GM21528 (cell line): Measurements from ENCODE around the gene TAAR8.
"Not testable (repeated sequence)": the region's sequence is repeated elsewhere in the genome, so short reads cannot be mapped to it uniquely, and the experiment has no call there.

Source experiments
- ATAC-seq: cut with Tn5 transposase; IDR thresholded peaks from one replicate; pipeline ENCODE4 v1.9.1; 2021; ENCODE audit warnings: mild to moderate bottlenecking, moderate library complexity; ENCODE audit not compliant: unreplicated experiment, low FRiP score

Gene TAAR8

DNA sequence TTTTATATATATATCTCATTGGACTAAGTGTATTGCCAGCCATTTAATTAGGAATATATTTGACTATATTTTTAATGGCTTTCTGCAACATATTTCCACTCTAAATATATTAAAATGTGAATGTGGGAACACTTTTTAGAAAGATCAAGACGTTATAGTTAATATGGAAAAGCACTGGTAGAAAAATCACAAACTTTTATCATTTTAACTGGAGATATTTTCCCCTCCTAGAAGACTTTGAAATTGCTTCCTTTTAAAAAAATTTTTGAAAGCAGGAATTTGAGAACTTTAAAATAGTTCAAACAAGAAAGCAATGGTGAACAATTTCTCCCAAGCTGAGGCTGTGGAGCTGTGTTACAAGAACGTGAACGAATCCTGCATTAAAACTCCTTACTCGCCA lies 14.5 kb upstream of the TAAR8 start, which contains the start of gene TAAR9:
TSS of gene TAAR9 (plus strand) at position 301 of the 400 bp plus-strand sequence. CDS start at position 314, 13 bp downstream.
- no peak for ATAC-seq

DNA sequence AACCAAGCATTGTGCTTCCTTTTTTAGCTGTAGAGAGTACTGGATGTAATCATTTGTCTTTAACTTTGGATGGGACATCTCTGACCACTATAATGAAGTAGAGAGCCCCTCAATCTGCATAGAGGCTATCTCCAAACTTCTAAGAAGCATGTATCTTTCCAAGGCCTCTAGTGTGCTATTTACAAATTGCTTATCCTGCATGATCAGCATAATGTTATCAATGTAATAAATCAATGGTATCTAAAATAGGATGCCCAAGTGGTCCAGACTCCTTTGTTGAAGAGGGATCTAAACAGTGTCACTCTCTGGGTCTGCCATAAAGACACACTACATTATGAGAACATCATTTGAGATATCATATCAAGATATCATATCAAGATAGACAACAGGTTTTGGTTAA lies 7.6 kb upstream of the TAAR8 start:
- ATAC-seq = no peak

DNA sequence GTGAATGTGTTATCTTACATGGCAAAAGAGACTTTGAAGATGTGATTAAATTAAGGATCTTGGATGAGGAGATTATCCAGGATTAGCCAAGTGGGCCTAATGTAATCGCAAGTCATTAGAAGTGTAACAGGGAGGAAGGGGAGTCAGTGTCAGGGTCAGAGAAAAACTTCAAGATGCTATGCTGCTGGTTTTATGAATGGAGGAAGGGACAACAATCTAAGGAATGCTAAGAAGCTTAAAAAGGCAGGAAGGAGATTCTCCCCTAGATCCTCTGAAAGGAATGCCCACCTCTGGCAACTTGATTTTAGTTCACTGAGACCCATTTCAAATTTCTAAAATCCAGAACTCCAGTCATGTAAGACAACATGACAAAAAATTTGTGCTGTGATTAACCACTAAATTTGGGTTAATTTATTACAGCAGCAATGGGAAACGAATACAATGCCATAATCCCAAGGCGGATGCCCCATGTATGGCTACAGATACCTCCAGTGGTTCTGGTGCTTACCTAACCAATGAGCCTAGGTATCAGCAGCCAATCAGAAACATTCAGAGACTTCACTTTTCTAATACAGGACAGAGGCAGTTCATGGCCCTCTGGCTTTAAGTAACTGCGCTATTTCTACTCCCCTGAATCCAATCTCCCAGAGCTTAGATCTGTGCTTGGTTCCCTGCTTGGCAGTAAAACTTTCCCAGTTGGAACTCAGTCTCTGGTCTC lies 3.6 kb upstream of the TAAR8 start:
- ATAC-seq = no peak

DNA sequence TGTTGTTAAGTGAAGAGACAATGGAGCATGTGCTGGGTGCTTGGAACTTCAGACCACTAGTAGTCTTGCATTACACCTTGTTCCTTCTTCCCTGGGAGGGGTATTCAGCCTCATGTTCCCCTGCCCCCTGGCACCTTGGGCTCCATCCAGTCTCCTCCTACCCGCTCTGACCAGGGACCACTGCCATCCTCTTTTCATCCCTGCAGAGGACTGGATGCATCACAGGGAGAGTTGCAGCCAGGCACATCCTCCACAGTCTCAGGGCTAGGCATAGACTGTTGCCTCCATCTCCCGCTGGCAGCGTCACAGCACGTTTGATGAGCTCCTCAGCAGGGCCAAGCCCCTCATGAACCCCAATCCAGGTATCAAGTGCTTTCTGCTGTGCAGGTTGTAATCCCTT lies 1.3 kb upstream of the TAAR8 start:
- no peak for ATAC-seq

- not testable (repeated sequence) for ATAC-seq
These were observed 7.6 kb downstream of the TAAR8 start for GRCh38 chr6:132560087-132560486.

DNA sequence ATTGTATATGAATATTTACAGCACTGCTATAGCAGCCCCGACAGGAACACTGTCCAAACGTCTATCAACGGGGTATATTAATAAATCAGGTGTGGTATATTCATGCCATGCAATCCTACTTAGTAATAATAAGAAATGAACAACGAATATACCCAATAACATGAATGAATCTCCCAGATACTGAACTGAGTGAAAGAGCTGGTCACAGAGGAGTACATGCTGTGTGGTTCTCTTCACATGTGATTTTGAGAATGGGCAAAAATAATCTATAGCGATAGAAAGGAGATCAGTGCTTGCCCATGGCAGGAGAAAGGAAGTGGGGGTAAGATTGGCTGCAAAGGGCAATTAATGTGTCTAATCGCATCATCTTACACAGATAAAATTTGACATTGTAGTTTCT lies 13.9 kb downstream of the TAAR8 start:
- ATAC-seq = no peak

DNA sequence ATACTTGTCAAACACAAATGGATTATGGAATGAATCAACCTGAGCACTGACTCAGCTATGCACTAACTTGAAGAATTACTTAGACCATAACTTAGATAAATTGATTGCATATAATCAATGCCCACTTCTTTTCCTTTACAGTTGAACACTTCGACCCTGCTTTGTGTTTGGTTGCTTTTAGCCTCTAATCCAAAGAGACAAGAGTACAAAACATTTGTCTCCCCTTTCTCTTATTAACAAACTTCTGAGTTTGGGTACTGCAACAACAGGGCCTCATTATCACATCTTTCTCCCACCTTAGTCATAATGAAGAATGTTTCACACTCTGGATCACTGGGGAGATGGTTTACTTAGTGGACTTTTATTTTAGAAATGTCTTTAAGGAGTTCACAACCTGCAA lies 15.1 kb downstream of the TAAR8 start:
- no peak for ATAC-seq

DNA sequence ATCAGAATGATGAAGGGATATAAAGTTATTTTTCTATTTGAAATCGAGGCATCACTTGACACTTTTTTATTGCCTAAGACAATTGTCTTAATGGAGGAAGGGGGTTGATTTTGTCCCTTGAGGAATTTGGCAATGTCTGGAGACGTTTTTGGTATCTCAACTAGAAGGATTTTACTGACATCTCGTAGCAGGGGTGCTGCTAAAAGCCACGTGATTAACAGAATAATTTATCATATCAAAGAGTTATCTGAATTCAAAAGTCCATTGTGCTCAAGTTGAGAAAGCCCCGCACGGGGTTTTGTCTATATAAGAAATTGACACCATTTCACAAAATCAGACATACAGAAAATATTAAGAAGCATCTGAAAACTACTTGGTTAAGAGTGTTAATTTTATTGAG lies 16.1 kb downstream of the TAAR8 start:
- no peak for ATAC-seq

DNA sequence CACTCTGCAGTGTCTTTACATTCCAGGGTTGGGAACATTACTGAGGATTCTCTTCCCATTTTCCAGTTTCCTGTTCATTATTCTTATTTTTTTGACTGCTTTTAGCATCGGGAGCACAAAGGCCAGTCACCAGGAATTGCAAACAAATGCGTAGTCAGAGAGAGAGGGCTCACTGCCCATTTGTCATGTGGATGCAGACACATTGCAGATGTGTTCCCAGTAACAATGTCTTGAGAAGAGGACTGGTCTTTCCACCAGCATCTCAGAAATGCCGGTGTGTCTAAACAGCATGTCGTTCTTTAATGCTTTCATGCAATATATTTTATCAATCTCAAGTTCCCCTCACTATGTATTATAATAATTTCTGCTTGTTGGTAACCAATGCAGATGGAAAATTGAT lies 16.7 kb downstream of the TAAR8 start:
- no peak for ATAC-seq

GRCh38 chr6:132570221-132570777 lies 17.8 kb downstream of the TAAR8 start, which contains the start of gene TAAR6:
Gene TAAR6 (plus strand): TSS chr6:132570322. CDS start chr6:132570322, 0 bp downstream.
- no peak for ATAC-seq

- no peak for ATAC-seq
These were observed 19.3 kb downstream of the TAAR8 start for GRCh38 chr6:132571774-132572173.

GRCh38 chr6:132584698-132585097 lies 32.2 kb downstream of the TAAR8 start:
- ATAC-seq = no peak

GRCh38 chr6:132587424-132587823 lies 35.0 kb downstream of the TAAR8 start:
- no peak for ATAC-seq

DNA sequence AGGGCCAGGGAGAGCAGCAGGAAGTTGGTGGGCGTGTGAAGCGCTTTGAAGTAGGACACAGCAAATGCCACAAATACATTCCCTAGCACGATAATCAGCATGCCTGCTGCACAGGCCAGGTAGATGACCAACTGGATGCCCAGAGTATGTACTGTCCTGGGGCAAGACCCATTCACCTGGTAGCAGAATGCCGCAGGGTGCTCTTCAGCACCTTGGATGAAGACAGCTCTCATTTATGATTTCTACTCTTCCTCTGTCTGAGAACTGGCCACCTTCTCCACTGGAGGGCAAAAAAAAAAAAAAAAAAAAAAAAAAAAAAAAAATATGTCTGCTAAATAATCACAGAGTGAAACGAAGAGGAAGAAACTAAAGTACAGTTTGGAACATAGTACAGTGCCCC lies 37.0 kb downstream of the TAAR8 start, which contains the start of gene TAAR5:
TSS of gene TAAR5 (minus strand) at position 288 of the 400 bp plus-strand sequence. CDS start at position 233, 55 bp downstream.
- ATAC-seq = no peak

- no peak for ATAC-seq
These were observed 37.9 kb downstream of the TAAR8 start for GRCh38 chr6:132590362-132590761.

DNA sequence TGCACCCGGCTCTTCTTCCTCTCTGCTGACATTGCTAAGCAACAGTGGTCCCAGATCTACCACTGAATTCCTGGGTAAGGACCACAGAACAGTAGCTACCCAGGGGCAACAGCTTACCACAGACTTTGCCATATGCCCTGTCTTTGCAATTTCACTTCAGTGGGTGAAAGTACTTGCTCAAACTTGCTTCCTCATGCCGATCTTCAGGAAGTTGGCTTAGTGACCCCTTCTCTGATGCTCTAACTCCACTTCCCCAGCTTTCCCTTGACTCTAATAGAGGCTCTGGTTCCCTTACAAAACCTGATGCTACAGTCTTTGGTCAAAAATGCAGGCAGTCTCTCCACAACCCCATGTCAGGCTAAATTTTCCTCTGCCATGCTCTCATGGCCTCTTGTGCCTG lies 40.4 kb downstream of the TAAR8 start:
- ATAC-seq = no peak

GRCh38 chr6:132596201-132596600 lies 43.7 kb downstream of the TAAR8 start:
- ATAC-seq = no peak

DNA sequence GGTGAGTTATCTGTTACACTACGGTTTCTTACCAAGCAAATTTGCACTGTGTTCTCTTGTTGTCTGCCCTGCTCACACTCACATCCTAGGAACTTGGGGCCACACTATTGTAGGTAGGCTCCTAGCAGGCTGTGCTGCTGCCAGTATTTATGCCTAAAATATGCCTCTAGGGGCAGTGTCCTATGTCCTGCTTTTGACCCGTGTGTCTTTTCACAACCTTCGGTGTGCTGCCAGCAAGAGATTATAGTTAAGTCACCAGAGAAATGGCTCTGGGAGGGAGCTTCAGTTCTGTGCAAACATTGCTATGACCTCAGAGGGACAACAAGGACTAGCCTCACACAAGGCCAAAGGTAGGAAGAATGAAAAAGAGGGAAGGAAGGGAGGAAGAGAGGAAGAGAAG lies 46.0 kb downstream of the TAAR8 start:
- ATAC-seq = no peak

- not testable (repeated sequence) for ATAC-seq
These were observed 48.4 kb downstream of the TAAR8 start for GRCh38 chr6:132600900-132601299.
